NCI-H526 (cell line): Measurements from ENCODE around the gene EFNA2.
A peak's percentile ranks its signal among the peaks of the same experiment; 100 is the strongest.

Source experiments
- DNase-seq, 2 experiments: peaks; one replicate each; lab custom pipeline; 2025; lab: John Stamatoyannopoulos, UW

The EFNA2 gene

GRCh38 chr19:1260749-1261537 is 24.7 kb upstream of the EFNA2 start:
- DNase-seq = peak; percentile 71 to 93

- no peak for DNase-seq
Observed at GRCh38 chr19:1261538-1261797, 24.2 kb upstream of the EFNA2 start.

DNA sequence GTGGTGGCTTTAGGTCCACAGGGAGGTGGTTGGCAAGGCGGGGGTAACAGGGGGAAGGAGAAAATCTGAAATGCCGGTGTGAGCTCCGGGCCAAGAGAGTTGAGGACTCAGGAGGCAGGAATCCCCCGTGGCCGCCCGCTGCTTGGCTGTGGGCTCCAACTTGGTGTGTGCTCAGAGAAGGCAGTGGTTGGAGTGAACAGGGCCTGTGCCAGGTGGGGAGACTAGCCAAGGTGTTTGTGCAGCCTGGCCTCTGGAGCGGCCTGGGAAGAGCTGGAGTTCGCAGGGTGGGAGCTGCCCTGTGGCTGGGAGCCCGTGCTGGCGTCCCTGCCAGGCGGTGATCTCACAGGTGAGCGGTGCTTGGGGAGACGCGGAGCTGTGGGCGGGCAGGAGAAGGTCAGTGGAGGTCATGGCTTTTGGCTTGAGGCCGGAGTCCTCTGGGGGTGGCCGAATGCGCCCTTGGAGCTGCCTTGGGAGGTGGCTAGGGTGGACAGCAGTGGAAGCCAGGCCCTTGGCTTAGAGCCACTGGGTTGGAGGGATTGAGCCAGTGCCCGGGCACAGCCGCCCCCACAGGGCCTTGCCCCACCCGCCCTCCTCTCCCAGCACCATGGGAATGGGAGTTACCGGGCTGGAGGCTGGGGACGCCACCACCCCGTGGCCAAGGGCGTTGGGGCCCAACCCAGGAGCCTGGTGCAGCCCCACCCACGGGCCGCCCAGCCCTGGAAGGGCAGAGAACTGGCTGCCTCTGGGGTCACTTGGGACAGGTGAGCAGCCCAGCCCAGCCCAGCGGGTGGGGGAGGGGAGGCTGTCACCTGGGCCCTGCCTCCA is 23.7 kb upstream of the EFNA2 start:
- DNase-seq = peak in 1 of 2 experiments; percentile 45

GRCh38 chr19:1262623-1263123 is 23.0 kb upstream of the EFNA2 start:
- no peak for DNase-seq

DNA sequence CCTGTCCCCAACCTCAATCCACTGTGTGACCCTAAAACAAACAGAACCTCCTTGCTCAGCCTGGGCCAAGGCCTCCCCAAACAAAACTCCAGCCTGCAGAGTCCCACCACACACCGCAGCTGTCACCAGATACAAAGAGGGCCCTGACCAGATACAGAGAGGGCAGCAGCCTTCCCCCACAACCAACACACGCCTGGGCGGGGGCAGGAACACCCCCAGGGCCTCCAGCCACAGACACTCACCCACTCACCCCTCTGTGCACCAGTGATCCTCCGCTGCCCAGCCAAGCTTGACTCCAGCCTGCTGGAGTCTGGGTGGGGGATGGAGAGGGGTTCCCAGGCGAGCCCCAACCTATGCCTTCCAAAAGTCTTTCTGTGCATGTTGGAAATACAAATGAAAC is 22.5 kb upstream of the EFNA2 start:
- no peak for DNase-seq

- DNase-seq = no peak
Observed at GRCh38 chr19:1264801-1265614, 20.7 kb upstream of the EFNA2 start.

- DNase-seq = no peak
Observed at GRCh38 chr19:1265615-1266128, 20.0 kb upstream of the EFNA2 start.

DNA sequence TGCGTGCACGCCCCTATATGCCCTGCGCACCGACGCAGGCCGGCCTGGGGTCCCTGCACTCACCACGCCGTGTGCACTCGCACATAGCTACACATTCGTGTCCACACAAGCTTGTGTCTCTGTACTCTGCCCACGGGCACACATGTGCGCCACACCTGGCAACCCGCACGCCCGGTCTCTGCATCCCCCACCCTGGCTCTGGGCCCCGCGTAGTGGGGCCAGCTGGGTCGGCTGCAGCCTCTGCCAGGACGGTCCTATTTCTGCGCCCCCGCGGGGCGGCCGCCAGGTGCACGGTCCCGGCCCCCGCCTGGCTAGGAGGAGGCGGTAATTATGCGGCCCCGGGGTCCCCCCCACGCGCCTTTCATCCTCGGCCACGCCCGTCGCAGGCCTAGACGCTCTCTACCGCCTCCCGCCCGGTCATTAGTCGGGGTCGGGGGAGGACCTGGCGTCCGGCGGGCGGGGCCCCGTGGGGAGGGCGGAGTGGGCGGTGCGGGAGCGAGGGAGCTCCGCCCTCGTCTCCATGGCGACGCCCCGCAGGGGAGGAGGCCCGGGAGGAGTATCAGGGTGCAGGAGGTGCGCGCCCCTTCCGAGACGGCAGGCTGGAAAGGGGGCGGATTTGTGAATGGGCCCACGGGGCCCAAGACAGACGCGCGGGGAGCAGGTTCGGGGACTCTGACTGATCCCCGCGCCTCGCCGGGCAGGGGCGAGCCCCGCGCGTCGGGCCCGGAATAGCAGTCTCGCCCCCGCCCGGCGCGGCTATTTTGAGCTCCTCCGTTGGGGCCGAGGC is 19.4 kb upstream of the EFNA2 start:
- peak in 1 of 2 experiments; percentile 74 for DNase-seq

DNA sequence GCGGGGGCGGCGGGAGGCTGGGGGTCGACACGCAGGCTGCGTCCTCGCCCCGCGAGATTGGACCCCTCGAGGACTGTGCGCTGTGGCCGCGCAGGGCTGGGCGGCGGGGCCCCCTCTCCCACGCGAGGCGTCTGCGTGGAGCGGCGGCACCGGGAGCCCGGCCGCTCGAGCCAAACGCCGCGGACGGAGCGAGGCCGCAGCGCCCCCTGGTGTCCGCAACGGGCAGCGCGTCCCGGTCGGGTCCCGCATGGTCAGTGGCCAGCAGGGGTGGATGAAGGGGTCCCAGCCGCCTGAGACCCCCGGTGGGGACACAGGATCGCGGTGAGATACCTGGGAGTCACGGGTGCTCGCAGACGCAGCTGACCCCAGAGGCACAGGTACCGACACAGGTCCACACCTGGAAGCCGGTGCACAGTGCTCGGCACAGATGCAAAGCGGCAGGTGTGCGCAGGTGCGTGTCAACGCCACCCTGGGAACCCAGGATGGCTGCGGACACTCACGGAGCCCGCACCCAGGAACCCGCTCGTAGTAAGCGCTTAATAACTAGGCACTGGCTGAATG is 18.7 kb upstream of the EFNA2 start:
- peak in 1 of 2 experiments; percentile 73 for DNase-seq

DNA sequence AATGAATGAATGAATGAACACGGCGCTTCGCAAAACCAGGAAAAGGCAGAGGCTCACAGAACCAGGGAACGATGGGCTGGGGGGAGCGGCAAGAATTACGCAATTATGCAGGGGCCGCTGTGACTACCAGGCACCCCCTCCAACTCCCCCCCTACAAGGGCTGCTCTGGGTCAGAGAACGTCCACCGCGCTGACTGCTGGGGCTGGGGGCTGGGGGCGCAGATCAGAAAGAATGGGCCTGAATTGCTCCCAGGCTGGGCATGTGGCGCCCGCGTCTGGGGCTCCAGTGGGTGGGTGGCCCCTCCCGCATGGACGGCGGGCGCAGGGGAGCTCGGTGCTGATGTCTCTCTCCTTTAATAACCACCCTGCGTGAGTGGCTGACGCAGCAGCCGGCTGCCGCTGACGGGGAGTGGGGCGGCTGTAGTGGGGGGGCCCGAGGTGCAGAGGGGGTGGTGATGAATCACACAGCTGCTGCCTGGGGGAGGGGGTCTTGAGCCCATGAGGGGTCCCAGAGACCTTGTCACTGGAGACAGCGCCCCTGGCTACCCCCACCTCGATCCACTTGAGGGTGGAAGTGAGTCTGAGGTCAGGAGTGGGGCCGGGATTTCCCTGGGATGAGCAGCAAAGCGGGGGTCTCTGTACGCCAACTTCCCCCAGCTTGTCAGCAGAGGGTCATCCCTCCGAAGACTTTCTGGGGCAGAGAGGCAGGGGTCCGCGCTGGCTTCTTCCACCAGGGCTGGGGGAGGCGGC is 18.0 kb upstream of the EFNA2 start:
- DNase-seq = no peak

GRCh38 chr19:1268226-1269064 is 17.2 kb upstream of the EFNA2 start:
- DNase-seq = no peak

DNA sequence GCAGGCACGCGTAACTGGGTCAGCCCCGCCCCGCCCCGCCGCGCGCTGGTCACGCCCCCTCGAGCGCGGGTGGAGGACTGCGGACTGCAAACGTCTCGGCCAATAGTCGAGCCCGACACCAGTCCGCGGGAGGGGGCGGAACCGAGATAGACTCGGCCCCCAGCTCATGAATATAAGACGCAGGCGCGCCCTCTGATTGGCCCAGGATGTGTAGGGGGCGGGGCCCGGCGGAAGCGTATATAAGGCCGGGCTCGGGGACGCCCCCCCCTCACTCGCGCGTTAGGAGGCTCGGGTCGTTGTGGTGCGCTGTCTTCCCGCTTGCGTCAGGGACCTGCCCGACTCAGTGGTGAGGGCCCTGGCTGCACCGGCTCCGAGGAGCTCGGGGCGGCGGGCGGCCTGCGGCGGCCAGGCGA is 16.6 kb upstream of the EFNA2 start, which contains the start of gene CIRBP:
Gene CIRBP (plus strand): TSS at position 268 of the 413 bp plus-strand sequence. CDS start 1,602 bp downstream, outside the sequence.
- peak; percentile 84 to 98 for DNase-seq

GRCh38 chr19:1269478-1270212 is 16.0 kb upstream of the EFNA2 start:
- DNase-seq = peak in 1 of 2 experiments; percentile 78

- DNase-seq = no peak
Observed at GRCh38 chr19:1270213-1270853, 15.3 kb upstream of the EFNA2 start.

GRCh38 chr19:1270854-1271527 is 14.7 kb upstream of the EFNA2 start:
- no peak for DNase-seq

- DNase-seq = no peak
Observed at GRCh38 chr19:1271528-1272422, 13.9 kb upstream of the EFNA2 start.
